Testis (tissue), 3 donors: ENCODE measurements around the gene ABCC8. TPM values are rescaled to one million over a fixed set of nuclear protein-coding genes. Genes with fewer than 3 reads are reported as not detected.

Source experiments
- DNase-seq: peaks from one replicate; pipeline ENCODE4 v3.0.0-alpha.2; 2019
- H3K27ac ChIP-seq, 2 donors: fragments of 200-600 bp; sonication (generic); one replicate each; pipeline ENCODE4 v1.5.1; 2019
- H3K27me3 ChIP-seq: fragments of 200-600 bp; sonication (generic); one replicate; pipeline ENCODE4 v1.5.1; 2019
- H3K36me3 ChIP-seq: fragments of 200-600 bp; sonication (generic); one replicate; pipeline ENCODE4 v1.5.1; 2017; ENCODE audit warnings: low read depth; ENCODE audit errors: missing control alignments
- H3K4me1 ChIP-seq: fragments of 200-600 bp; sonication (generic); one replicate; pipeline ENCODE4 v1.5.1; 2019
- H3K4me3 ChIP-seq, 2 donors: fragments of 200-600 bp; sonication (generic); one replicate each; pipeline ENCODE4 v1.5.1; 2017 to 2019
- H3K9me3 ChIP-seq: fragments of 200-600 bp; sonication (generic); one replicate; pipeline ENCODE4 v1.5.1; 2017
- POLR2A ChIP-seq: fragments of 450-650 bp; IDR thresholded peaks from one replicate; pipeline ENCODE4 v1.6.1; 2017; ENCODE audit warnings: antibody characterized with exemption, mild to moderate bottlenecking, moderate library complexity
- WGBS, 2 donors: methylation state at CpG; one replicate each; pipeline ENCODE4 v1.1.5; 2018; 5-methylcytosine and 5-hydroxymethylcytosine counted together
- intact Hi-C: fragments of 100-400 bp; cut with DNase I; formaldehyde crosslinking; loops from one replicate; pipeline ENCODE4 v1.15.1; 2023; ENCODE audit warnings: low total_unique reads
- polyA plus RNA-seq: library from polyadenylated mRNA; stranded (reverse); fragments of 350-450 nt; fragmentation: Illumina TruSeq; extraction: RNeasy Lipid Tissue Mini Kit (QIAGEN cat#74804); gene quantifications from one replicate; pipeline ENCODE4 v1.2.3, GENCODE V29; 2014; ENCODE audit warnings: low read depth, low replicate concordance; ENCODE audit not compliant: insufficient read depth
- total RNA-seq, 2 donors: library from RNA; depleted of rRNA; stranded (reverse); fragments of >200 nt; gene quantifications; one replicate each; pipeline ENCODE4 v1.2.3, GENCODE V29; 2016
- TF ChIP-seq, protein P1 (sequence below), 3 experiments: fragments of 450-650 bp in 2 of 3; fragments of 200-600 bp in 1 of 3; sonication (generic) in 1 of 3; IDR thresholded peaks; one replicate each; pipeline ENCODE4 v1.5.1; 2016 to 2019; ENCODE audit warnings: antibody characterized with exemption in 3 of 3, mild to moderate bottlenecking in 2 of 3, moderate library complexity in 1 of 3

The ABCC8 gene
- total and polyA plus RNA-seq, 3 donors from 2014 or later = 1.5 to 2.2 (median 2.0) TPM

- intact Hi-C loops = no loop called here
- Histone ChIP-seq H3K9me3 (no peaks in the 10 kb centered on the region), H3K4me3 (no peak overlapping the region), H3K27ac (no peak overlapping the region), H3K27me3 (no peaks in the 10 kb centered on the region), H3K4me1 (no peaks in the 10 kb centered on the region), H3K36me3 (no peaks in the 10 kb centered on the region)
- TF ChIP-seq, protein P1, sequence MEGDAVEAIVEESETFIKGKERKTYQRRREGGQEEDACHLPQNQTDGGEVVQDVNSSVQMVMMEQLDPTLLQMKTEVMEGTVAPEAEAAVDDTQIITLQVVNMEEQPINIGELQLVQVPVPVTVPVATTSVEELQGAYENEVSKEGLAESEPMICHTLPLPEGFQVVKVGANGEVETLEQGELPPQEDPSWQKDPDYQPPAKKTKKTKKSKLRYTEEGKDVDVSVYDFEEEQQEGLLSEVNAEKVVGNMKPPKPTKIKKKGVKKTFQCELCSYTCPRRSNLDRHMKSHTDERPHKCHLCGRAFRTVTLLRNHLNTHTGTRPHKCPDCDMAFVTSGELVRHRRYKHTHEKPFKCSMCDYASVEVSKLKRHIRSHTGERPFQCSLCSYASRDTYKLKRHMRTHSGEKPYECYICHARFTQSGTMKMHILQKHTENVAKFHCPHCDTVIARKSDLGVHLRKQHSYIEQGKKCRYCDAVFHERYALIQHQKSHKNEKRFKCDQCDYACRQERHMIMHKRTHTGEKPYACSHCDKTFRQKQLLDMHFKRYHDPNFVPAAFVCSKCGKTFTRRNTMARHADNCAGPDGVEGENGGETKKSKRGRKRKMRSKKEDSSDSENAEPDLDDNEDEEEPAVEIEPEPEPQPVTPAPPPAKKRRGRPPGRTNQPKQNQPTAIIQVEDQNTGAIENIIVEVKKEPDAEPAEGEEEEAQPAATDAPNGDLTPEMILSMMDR (IDR thresholded peaks at IDR 0.05) = no peak
- no peak for TF ChIP-seq POLR2A
- no peak for DNase-seq
- 91 to 93% methylated on average over 2 of the region's 2 CpGs for WGBS, 2 donors
Observed at GRCh38 chr11:17446482-17446881, 30.2 kb downstream of the ABCC8 start.

DNA sequence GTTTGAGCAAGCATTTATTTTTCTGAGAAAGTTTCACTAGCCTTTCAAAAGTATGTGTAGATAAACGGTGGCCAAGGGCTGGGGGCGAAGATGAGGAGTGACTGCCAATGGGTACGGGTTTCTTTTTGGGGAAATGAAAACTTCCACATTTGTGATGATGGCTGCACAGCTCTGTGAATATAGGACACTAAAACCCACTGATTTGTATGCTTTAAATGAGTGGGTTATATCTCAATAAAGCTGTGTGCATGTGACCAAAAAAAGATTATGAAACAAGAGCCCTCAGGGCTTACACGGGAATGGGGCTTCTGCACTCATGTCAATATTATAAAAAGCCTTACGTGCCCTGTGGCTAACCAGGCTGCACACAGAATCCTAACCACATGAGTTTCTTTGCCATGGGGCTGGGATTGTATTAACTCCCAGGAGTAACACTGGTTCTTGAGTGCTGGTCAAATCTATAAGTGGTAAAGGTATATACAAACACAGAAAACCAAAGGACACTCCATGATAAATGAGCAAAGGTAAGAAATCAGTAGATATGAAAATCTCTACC lies 31.3 kb downstream of the ABCC8 start:
- no peak for DNase-seq
- Histone ChIP-seq H3K4me3 (no peak overlapping the region), H3K9me3 (no peaks in the 10 kb centered on the region), H3K27ac (no peak overlapping the region), H3K27me3 (no peaks in the 10 kb centered on the region), H3K36me3 (no peaks in the 10 kb centered on the region), H3K4me1 (no peaks in the 10 kb centered on the region)
- no peak for TF ChIP-seq POLR2A
- TF ChIP-seq, protein P1 (IDR thresholded peaks at IDR 0.05) = no peak
- intact Hi-C loops = no loop called here
- WGBS, 2 donors = 75 to 76% methylated on average over 5 of the region's 5 CpGs

DNA sequence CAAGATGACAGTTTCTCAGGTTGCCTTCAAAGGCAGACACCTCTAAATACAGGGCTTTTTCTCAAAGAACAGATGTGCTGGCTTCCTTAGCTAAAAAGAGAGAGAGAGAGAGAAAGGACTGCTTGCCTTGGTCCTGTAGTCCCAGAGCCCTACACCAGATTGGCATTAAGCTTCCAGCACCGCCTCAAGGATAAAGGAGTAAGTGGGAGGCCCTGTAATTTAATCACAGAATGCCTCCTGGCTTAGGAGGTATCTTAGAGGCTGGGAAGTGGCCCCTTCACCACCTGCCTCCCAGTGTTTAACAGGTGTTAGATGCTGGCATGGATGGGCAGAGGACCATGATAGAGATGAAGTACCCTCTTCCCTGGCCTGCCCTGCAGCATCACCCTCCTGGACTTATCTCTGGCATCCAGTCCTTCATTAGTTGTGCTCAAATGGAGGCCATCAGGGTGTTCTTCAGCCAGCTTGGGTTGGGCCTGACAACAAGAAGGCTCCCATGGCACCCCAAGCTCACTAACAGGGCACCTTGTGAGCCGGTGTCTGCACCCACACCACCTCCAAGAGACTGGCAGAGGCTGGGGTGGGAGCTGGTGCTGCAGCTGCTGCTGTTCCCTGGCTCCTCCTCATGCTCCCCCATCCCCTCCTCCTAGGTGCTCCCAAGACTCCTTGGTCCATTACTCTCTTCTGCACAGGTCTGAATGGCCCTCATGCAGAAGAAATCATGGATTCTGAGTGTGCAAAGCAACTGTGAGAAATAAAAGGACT lies 32.5 kb downstream of the ABCC8 start:
- TF ChIP-seq, protein P1 (IDR thresholded peaks at IDR 0.05) = no peak
- no peak for TF ChIP-seq POLR2A
- 82 to 88% methylated on average over 1 to 2 of the region's 2 CpGs for WGBS, 2 donors
- no peaks in the 10 kb centered on the region for H3K4me1 ChIP-seq

DNA sequence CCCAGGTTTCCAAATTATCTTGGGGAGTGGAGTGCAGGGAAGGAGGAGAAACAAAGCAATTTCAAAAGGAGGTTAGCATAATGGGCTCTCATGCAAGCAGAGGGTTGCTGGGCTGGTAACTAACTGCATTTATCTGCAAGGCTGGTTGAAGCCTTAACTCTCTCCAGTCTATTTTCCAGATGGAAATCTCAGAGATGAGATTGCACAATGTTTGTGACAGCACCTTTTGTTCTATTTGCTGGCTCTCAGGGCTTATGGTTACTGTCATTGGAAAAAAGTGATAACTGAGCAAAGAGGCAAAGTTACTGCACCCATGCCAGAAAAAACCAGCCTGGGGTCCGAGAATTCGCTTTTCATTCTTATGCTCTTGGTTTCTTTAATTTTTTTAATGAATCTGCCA lies 33.2 kb downstream of the ABCC8 start:
- WGBS, 2 donors = 85% methylated on average over 2 of the region's 2 CpGs
- no peak for DNase-seq

More for the DNA sequence above, 32.5 kb downstream of the ABCC8 start:
- DNase-seq = no peak
- intact Hi-C loops = no loop called here
- no peaks in the 10 kb centered on the region for H3K36me3 ChIP-seq
- no peaks in the 10 kb centered on the region for H3K9me3 ChIP-seq
- H3K27me3 ChIP-seq = no peaks in the 10 kb centered on the region
- no peak overlapping the region for H3K27ac ChIP-seq
- H3K4me3 ChIP-seq = no peak overlapping the region

More for the DNA sequence above, 33.2 kb downstream of the ABCC8 start:
- H3K27me3 ChIP-seq = no peaks in the 10 kb centered on the region
- H3K36me3 ChIP-seq = no peaks in the 10 kb centered on the region
- no peak overlapping the region for H3K4me3 ChIP-seq
- no peak overlapping the region for H3K27ac ChIP-seq
- intact Hi-C loops = no loop called here
- H3K4me1 ChIP-seq = no peaks in the 10 kb centered on the region
- no peak for TF ChIP-seq POLR2A
- TF ChIP-seq, protein P1 (IDR thresholded peaks at IDR 0.05) = no peak
- H3K9me3 ChIP-seq = no peaks in the 10 kb centered on the region
